WI38 (cell line): ENCODE results near the gene EPSTI1.

Experiments
- H3K4me3 ChIP-seq: 2 replicates; pipeline ENCODE4 v1.5.1; 2011; ENCODE audit warnings: low read depth, mild to moderate bottlenecking, control low read depth, low read length
- TF ChIP-seq, protein P1 (sequence below): IDR thresholded peaks from 2 replicates; pipeline ENCODE4 v1.5.1; 2012; ENCODE audit warnings: low read depth, mild to moderate bottlenecking, control low read depth, low read length

Gene EPSTI1

DNA sequence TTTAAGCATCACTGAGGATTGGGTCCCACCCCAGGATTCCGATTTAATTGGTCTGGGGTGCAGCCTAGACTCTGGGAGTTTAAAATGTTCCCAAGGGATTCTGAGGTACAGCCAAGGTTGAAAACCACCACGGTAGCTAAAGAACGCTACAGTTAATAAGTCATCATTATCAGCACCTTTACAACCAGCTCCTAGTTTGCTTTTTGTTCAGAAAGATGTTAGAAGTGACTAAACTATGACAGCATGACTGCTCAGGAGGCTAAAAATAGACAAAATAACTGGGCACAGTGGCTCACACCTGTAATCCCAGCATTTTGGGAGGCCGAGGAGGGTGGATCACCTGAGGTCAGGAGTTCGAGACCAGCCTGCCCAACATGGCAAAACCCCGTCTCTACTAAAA is 11.7 kb upstream of the EPSTI1 start:
- TF ChIP-seq, protein P1, sequence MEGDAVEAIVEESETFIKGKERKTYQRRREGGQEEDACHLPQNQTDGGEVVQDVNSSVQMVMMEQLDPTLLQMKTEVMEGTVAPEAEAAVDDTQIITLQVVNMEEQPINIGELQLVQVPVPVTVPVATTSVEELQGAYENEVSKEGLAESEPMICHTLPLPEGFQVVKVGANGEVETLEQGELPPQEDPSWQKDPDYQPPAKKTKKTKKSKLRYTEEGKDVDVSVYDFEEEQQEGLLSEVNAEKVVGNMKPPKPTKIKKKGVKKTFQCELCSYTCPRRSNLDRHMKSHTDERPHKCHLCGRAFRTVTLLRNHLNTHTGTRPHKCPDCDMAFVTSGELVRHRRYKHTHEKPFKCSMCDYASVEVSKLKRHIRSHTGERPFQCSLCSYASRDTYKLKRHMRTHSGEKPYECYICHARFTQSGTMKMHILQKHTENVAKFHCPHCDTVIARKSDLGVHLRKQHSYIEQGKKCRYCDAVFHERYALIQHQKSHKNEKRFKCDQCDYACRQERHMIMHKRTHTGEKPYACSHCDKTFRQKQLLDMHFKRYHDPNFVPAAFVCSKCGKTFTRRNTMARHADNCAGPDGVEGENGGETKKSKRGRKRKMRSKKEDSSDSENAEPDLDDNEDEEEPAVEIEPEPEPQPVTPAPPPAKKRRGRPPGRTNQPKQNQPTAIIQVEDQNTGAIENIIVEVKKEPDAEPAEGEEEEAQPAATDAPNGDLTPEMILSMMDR = no peak
- H3K4me3 ChIP-seq = no peak overlapping the region

DNA sequence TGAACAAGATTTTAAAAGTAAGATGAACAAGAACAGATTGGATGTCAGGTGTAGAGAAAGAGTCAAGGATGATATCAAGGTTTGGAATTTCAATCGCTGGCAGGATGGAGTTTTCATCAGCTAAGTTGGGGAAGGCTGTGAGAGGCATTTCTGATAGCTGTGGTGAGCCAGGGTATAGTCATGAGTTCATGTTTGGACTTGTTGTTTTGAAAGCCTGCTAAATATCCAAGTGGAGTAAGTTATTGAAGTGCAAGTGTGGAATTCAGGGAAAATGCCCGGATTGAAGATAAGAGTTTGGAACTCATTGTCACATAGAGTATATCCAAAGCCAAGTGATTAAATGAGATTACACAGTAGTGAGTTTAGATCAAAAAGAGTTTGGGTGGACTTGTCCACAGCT is 11.0 kb upstream of the EPSTI1 start:
- H3K4me3 ChIP-seq = no peak overlapping the region
- TF ChIP-seq, protein P1 = no peak

DNA sequence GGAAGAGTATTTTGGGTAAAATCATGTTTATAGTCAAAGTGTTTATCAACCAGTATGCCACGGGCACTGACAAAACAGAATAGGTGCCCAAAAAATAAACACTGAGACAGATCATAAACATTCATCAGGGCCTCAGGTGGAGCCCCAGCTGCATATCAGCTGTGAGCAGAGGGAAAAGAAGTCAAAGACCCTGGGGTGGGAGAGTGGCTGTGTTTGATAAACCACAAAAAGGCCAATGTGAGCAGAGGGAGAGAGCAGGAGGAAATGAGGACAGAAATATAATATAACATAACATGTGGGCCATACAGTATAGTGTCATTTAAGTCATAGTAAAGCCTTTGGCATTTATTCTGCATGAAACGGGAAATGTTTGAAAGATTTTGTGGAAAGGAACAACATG is 10.0 kb upstream of the EPSTI1 start:
- TF ChIP-seq, protein P1 = no peak
- H3K4me3 ChIP-seq = no peak overlapping the region

DNA sequence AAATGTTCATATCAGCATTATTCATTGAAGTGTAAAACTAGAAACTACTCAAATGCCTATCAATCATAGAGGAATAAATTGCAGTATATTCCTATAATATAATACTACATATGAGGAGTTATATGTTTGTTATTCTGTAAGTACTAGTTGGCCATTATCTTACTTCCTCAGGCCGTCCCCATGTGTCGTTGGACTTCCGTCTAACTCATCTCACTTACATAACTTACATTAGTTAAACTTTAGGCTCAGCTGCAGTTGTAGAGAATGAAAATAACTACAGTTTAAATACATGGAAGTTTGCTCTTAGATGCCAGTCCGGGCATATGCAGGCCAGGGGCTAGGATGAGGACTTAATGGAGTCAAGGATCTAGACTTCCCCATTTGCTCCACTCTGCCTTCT is 8.6 kb upstream of the EPSTI1 start:
- H3K4me3 ChIP-seq = no peak overlapping the region
- TF ChIP-seq, protein P1 = no peak

DNA sequence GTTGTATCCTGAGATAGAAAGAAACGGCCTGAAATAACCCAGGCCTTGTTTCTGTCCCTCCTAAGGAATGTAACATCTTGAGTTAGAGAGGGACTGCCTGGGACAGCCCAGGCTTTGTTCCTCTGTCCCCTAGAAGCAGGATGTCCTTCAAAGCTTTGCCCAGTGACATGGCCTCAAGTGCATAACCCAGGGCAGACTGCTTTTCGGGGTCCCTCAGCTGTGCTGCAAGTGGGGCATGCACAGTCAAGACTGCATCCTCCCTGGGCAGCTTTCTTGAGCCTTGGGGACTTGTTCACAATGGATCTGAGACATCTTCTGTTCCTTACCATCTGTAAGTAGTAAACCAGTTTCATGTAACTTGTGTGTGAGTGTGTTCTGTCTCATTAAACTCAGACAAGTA is 7.5 kb upstream of the EPSTI1 start:
- no peak overlapping the region for H3K4me3 ChIP-seq
- TF ChIP-seq, protein P1 = no peak

DNA sequence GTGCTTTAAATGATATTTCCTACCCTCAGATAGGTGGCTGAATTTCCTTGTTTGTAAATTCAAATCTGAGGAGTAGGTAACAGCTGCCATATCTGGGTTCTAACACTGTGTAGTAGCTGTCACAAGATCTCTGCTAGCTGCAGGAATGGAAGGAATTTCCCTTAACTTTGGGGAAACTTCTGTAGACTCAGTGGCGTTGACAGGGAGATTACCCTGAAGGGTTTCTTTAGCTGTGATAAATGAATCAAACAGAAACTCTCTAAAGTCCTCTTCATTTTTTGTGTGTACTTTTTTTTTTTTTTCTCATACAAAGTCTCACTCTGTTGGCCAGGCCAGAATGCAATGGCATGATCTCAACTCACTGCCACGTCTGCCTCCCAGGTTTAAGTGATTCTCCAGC is 5.3 kb upstream of the EPSTI1 start:
- TF ChIP-seq, protein P1 = no peak
- no peak overlapping the region for H3K4me3 ChIP-seq

DNA sequence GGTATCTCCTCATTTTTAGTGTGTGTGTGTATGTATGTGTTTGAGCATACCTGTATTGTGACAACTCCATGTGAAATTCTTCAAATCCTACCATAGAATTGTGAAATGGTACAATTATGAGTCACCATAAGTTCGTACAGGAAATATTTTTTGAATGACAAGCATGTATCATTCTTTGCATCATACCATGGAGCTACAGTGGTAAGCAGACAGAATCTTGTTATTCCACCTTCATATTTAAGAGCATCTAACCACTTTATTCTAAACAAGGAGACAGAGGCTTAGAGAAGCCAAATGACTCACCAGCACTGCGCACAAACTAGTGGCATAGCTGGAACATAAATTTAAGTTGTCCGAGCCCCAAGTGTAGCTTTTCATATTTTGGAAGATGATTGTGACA is 4.5 kb upstream of the EPSTI1 start:
- no peak overlapping the region for H3K4me3 ChIP-seq
- TF ChIP-seq, protein P1 = no peak

DNA sequence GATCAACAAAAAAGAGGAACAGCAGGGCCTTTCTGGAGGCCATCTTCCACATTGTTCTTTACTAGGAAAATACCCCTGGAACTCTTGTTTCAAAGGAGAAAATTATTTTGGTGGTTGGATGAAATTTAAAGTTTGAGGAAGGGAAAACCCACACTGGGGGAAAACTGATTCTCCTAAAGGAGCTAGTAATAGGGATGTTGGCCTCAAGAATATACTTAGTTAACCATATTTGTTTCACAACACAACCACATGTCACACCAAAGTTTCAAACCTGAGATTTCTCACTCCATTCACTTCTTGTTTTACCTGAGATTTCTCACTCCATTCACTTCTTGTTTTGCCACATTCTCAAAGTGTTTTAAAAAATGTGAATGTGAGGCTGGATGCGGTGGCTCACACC is 2.8 kb upstream of the EPSTI1 start:
- no peak overlapping the region for H3K4me3 ChIP-seq
- TF ChIP-seq, protein P1 = no peak
